ENCODE results near the gene ITGA11.

Gene ITGA11

DNA sequence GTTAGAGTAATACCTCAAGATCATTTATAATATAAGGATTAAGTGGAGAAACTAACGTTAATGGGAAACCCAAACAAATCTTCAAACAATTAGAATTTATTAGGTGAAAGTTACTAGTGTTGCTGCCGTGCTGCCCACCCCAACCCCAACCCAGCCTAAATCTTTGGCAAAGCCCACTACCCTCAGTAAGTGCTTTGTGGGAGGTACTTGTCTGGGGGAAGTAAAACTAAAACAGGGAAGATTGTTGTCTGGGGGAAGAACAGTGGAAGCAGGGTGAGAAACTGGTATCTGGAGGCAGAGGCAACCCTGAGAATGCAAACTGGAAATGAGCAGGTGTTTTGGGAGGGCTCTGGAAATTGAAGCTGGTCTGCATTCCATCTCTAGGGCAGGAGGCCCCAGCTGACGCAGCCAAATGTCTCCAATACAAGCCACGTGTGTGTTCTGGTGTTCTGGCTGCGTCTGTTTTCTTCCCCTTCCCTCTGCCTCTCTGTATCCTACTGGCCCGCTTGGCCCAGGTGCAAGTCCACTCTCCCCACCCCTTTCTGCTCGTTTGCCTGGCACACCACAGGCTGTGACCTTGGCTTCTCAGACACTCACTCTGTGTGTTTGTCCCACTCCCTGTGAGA lies 121.7 kb downstream of the ITGA11 start:
- no peak for DNase-seq

DNA sequence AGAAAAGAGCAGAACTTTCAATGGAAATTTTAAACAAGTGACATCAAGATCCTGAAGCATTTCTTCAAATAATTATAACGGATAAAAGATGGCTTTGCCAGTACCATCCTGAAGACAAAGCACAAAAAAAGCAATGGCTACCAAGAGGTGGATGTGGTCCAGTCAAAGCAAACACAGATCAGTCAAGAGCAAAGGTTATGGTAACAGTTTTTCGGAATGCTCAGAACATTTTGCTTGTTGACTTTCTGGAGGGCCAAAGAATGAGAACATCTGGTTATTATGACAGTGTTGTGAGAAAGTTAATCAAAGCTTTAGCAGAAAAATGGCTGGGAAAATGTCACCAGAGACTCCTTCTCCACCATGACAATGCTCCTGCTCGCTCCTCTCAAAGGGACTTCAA lies 122.9 kb downstream of the ITGA11 start:
- no peak for DNase-seq

DNA sequence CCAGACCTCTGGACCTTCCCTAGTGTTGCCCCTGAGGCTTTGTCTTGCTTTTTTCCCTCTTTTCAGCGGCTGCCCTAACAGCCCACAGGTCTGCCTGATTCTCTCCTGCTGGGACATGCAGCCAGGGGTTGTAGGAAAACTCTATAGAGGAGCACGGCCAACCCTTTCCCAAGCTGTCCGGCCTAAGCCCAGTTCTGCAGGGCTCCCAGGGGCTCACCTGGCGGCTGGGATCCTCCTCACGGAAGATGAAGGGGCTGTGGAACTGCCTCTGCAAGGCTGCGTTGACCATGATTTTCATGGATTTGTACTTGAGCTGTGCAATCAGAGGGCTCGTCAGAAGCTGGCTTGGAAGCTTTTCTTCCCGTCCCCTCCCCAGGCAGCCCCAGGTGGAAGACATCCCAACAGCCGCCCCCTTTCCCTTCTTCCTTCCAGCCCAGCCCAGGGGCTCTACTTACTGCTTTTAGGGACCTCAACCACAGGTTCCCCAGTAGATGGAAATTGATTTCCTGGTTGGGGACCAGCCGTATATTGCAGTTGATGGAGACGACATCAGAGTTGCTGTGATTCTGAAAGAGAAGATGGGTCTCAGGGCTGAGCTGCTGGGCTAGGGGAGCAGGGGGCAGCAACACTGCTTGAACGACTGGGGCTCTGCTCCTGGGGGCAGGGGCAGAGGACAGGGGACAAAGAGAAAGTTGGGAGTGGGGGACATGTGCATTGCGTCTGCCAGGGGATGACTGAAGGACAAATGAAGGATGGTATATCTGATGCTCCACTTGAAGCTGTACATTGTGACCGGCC lies 124.6 kb downstream of the ITGA11 start:
- no peak for DNase-seq

DNA sequence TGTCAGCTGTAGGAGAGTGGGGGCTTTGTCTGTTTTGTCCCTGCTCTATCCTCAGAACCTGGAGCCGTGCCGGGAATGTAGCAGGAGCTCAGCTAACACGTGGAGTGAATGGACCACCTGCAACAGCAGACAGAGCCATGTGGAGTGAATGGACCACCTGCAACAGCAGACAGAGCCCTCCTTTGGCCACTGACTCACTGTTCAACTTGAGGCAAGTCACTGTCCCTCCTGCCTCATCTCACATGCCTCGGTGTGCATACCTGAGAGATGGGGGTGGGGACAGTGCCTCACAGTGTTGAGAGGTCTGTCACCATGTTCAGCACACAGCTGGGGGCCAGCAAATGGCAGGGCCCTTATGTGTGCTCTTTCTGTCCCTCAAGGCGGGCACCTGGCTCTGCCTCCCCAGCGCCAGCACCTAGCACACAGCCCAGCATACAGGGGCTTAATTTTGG lies 126.5 kb downstream of the ITGA11 start:
- DNase-seq: no peak

DNA sequence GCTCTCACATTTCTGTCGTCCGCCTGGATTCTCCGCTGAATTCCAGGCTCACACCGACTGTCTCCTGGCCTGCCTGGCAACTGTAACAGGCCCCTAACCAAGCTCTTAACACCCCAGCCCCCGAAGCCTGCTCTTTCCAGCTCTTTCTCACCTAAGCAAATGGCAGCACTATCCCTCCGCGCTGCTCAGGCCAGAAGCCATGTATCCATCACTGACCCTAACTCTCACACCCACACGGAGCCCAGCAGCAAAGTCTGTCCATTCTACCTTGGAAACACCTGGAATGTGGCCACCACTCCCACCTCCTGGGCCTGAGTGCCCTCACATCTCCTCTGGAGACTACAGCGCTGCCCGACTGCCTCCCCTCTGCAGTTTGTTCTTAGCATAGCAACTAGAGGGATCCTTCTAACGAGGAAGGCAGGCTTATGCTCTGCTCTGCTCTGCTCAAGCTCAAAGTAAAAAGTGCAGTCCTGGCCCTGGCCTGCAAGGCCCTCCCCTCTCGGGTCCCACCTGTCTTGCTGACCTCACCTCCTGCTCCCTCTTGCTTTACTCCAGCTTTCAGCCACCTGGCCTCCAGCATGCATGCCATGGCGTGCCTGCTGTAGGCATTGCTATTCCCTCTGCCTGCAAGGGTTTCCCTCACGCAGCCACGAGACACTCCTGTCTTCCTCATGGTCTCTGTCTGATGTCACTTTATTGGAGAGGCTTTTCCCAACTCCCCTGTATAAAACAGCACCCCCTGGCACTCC lies 127.2 kb downstream of the ITGA11 start:
- DNase-seq: no peak

DNA sequence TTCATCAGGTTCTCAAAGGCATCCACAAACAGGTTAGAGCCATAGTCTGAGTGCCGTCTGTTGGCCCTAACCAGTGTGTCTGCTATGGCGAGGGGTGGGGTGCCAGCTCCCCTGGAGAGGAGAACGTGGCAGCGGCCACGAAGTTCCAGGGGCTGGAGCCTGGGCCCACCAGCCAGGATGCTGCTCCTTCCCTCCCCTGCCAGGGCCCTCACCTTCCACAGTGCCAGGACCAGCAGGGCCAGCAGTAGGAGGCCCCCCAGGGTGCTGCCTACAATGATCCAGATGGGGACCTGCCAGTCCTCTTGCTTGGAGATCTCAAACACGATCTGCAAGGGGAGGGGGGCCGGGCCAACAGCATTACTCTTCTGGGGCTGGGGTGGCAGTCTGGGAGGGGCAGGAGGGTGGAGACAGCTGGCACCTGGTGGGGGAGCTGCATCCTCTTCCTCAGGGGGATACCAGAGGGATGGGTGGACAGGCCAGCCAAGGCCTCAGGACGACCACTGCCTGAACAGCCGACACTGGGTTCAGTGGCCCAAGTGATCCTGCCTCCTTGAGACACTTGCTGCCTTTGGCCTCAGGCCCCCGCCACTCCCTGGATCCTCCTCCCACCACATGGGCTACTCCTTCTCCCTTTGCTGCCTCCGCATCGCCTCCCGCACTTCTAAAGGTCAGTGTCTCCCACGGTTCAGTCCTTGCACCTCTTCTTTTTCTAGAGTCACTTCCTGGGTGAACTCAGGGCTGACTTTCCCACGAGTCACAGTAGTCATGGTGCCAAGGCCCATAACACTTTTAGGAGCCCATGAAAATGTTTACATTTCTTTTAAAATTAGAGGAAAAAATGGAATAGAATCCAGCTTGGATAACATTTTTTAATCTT lies 128.2 kb downstream of the ITGA11 start:
- no peak for DNase-seq

DNA sequence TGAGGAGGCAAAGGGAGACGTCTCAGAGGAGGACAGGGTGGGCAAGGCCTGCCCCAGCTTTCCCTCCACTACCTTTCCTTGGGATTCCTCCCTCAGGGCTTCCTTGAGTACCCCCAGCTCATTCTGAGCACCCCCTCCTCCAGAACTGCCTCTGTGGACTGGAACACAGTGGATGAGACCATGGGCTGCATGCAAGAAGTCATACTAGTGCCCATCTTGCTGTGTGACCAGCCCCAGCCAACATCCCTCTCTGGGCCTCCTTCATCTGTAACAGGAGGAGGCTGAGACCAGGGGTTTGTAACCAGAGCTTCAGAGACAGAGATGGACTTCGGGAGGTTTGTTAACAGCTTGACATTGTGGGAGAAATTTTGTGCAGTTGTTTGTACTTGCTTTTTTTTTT lies 128.8 kb downstream of the ITGA11 start:
- no peak for DNase-seq

DNA sequence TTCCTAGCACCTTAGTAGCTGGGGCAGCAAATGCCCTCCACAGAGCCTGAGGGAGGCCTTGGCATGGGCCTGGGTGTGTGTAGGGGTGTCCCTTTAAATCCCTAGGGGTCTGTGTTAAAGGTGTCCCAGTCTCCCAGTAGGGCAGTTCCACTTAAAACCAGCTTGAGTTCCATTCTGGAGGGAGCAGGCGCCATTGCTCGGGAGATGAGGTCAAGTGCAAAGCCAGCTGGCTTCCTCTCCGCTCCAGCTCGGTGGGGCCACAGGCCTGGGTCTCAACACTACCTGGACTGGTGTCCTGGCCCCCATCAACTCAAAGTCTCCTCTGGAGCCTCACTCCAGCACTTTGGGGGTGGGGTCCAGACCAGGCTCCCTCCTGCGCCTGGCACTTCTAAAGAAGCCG lies 129.2 kb downstream of the ITGA11 start:
- no peak for DNase-seq

DNA sequence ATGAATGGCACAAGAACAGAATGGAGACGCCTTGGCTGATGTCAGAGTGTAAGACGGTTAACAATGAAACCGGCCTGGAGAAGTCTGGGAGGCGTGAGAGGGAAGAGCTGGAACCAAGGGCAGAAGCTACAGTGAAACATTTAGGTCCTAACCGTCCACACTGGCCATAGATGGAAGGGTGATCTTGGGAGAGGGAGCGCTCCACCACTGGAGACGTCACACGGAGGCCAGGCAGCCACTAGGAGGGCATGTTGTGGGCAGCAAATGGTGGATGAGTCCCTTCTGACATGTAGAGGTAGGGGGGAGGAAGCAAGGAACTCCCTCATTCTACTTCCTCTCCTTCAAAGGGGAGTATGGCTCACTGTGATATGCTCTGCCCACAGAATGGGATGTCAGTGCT lies 130.7 kb downstream of the ITGA11 start:
- DNase-seq: no peak

DNA sequence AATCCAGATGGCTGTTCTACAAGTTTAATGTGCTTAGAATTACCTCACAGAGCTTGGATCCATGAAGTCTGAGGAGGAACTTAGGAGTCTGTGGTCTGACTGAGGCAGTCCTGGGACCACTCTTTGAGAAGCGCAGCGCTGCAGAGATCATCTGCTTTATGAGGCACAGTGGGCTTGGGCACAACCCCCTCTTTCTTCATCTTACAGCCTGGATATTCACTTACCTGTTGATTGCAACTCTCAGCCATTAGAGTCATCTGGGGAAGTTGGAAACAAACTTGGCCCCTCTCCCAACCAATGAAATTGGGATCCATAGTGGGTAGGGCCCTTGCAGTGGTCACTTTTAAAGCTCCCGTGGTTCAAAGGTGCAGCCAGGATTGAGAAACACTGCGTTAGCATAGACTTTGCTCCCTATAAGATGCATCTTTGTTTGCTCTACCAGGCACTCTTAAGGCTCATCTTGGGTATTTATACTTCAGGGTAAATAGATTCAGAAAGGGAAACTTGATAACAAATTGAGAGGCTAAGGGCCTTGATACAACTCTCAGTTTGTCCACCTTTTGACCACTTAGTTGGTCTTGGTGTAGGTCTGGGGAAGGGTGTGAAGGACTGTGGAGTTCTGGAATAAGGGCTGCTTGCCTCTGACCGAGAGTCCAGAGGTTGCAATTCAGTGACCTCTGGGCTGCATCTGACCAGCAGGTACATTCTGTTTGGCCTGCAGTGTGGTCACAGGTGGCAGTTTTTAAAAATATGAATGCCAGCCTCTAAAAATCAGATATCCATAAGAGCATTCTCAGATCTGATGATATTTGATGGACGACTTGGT lies 131.6 kb downstream of the ITGA11 start:
- no peak for DNase-seq

DNA sequence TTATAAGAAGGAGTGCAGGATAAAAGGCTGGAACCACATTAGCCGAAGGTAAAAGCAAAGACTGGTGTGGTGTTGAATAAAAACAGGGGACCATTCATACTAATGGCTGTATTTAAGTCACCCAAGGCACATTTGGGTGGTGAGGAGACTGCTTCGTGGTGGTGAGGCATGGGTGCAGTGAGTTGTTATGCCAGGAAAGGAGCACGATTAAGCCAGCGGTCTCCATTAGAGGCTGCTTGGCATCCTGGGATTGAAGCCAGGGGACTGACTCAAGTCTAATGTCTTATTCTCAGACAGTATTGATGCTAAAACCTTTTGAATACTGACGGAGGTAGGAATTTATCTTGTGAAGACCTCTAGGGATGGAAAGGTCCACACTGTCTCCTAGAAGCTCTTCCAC lies 132.5 kb downstream of the ITGA11 start:
- DNase-seq: no peak

DNA sequence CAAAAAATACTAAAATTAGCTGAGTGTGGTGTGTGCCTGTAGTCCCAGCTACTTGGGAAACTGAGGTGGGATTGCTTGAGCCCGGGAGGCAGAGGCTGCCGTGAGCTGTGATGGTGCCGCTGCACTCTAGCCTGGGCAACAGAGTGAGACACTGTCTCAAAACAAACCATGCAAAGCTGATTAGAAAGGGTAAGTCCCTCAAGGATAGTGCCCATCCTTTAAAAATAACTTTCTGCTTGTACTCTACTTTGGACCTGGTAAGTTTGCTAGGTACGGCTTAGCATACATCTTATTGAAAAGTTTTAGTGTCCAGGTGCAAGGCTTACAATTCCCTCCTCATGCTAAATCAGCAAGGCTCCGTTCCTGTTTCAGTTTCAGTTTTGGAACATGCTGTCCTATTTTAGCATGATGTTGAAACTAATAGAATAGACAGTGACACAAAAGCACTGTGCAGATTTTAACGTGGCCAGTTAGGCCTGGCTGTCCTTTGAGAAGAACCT lies 133.0 kb downstream of the ITGA11 start:
- DNase-seq: no peak

DNA sequence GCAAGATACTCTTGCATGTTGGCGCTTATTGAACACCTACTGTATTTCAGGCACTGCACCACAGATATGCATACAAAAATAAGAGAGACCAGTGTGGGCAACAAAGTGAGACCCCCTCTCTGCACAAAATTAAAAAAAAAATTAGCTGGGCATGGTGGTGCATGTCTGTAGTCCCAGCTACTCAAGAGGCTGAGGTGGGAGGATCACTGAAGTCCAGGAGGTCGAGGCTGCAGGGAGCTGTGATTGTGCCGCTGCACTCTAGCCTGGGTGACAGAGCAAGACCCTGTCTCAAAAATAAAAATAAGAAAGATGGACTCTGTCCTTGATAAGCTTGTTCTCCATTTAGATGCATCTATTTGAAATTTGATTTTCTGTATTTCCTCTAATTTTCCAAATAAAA lies 133.6 kb downstream of the ITGA11 start:
- no peak for DNase-seq

DNA sequence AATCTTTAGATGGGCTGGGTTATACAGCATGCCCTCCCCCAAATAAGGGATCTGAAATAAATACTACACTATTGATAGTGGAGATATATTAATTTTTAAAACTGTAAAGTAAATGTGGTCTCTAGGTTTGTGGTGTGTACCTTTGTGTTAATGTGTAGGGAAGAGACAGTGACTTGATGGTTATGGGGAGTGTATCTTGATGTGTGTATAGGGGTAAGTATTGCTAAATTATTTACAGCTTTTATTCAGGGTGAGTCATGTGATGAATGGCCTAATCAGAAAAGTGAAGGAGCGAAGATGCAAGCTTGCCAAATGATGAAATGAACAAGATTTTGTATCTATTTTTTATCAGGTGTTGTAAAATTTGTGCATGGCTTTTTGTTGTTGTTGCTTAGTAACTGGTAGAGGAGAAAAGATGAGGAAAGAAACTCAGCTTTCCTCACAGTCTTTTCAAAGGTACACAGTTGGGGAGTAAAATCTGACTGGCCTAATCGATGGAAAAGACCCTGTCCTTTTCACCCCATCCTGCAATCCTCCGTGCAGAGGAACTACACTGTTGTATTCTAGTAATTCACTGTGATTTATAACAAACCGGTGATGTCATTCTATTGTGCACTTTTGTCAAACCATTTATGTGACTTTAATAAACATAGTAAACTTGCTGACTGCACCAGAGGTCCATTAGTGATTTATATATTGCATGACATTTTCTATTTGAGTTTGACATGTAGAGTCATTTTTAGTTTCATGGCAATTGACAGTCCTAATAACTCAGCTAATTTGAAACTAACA lies 136.8 kb downstream of the ITGA11 start:
- DNase-seq: no peak

DNA sequence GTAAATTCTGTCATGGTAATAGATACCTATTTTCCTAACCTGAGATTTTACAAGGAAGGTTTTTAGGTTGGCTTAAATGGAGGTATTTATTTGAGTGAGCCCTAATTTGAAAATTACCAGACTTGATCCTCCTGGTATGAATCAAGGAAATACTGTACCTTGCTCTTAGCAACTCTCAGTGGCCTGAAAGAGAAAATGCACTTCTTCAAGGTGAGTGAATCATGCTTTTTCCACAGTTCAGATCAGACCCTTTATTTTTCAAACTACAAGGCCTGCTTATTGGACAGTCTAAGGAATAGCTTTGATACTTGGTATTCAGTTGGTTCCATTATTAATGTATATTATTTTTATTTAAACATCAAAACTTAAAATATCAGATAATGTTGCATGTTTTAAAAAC lies 139.0 kb downstream of the ITGA11 start:
- DNase-seq: no peak

DNA sequence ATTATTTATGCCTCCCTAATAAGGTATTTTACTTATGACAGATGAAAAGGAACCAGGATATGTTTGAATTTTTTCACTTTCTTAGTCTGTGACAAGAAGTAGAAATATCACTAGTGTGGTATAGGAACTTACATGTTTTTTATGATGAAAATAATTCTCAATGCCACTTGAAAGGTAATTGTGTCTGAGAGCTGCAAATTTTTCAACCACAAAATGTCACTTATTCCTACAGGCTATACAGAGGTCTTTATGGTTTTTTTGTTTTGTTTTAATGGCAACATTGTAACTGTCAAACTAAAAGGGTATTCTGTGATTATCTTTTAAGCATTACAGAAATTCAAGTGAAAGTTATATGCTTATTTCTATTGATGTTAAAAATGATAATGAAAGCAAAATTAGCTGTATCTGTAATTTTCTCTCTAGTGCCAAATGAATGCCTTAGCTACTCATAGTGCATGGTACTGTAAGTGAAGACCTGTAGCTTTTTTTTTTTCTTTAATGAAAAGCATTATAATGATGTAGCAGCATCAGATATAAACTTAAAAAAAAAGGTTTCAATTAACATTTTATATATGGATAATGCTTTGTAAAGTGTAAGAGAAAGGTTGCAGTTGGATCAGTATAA lies 139.7 kb downstream of the ITGA11 start:
- DNase-seq: no peak

DNA sequence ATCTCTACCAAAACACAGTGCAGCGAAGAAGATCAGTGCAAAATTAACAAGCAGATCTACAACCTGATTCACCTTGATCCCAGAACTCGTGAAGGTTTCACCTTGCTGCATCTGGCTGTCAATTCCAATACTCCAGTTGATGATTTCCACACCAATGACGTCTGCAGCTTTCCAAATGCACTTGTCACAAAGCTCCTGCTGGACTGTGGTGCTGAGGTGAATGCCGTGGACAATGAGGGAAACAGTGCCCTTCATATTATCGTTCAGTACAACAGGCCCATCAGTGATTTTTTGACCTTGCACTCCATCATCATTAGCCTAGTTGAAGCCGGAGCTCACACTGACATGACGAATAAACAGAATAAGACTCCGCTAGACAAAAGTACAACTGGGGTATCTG lies 141.2 kb downstream of the ITGA11 start:
- no peak for DNase-seq

DNA sequence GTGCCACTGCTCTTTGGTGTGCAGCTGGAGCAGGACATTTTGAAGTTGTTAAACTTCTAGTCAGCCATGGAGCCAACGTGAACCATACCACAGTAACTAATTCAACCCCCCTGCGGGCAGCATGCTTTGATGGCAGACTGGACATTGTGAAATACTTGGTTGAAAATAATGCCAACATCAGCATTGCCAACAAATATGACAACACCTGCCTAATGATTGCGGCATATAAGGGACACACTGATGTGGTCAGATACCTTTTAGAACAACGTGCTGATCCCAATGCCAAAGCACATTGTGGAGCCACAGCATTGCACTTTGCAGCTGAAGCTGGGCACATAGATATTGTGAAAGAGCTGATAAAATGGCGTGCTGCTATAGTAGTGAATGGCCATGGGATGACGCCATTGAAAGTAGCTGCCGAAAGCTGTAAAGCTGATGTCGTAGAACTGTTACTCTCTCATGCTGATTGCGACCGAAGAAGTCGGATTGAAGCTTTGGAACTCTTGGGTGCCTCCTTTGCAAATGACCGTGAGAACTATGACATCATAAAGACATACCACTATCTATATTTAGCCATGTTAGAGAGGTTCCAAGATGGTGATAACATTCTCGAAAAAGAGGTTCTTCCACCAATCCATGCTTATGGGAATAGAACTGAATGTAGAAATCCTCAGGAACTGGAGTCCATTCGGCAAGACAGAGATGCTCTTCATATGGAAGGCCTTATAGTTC lies 142.2 kb downstream of the ITGA11 start:
- DNase-seq: no peak

DNA sequence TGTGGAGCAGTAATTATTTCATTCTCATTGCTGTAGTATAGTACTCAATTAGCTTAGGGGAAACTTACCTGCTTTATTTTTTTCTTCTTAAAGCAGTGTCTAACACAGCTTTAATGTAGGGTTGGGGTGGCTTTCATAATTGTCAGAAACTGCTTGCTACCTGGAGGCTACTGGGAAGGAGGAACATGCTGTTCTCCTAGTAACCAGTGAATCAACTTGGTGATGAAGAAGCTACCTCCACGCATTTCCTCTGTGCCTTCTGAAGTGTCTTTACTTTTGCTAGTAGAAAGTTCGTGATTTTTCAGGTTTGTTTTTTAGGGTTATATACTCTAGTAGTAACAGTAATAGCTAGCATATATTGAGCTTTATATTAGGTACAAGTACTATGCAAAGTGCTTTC lies 142.9 kb downstream of the ITGA11 start:
- no peak for DNase-seq
